ENCODE data around the gene VEGFD. TPM values are rescaled to one million over a fixed set of nuclear protein-coding genes. Genes with fewer than 3 reads are reported as not detected.

VEGFD gene
- total and polyA plus RNA-seq, 11 donors = 0.51 to 20.3 (median 3.6) TPM

DNA sequence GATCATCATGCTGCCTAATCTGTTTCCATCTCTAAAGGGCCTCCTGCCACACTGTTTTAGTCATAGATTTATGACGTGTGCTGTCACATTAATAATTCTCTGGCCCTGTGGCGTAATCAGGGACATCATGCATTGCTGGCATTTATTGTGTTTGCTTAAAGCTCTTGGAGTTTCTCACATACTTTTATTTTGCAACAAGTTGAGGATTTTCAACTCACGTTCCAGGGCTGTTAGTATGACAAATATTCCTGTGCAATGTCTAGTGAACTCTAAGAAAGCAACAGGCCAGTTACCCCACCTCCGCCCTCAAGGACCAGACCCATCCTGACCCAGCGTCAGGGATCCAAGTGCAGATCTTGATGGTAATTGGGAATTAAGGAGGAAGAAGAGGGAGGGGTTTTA lies 41.1 kb downstream of the VEGFD start:
- intact Hi-C loops (cut with DNase I) = loop anchor here in 5 of 10 donors (10.0 kb wide), 2 partner anchors 222 to 232 kb away; no protein-coding TSS in a partner anchor

GRCh38 chrX:15340867-15341266 lies 43.3 kb downstream of the VEGFD start:
- Histone ChIP-seq H3K27ac (no peak overlapping the region), H3K36me3 (peaks cover 0 to 4% (median 0%) of the 10 kb centered on the region in 9 donors), H3K4me1 (peaks cover 0 to 10% (median 0%) of the 10 kb centered on the region in 12 donors), H3K9me3 (no peaks in the 10 kb centered on the region), H3K27me3 (peaks cover 0 to 38% (median 0%) of the 10 kb centered on the region in 9 donors), H3K4me3 (no peak overlapping the region)
- 80 to 95% (median 93%) methylated on average over 2 of the region's 2 CpGs for WGBS, 4 donors
- DNase-seq (no peak), ATAC-seq (no peak)
- intact Hi-C loops (cut with DNase I) = loop anchor here in 5 of 10 donors (10.0 kb wide), 2 partner anchors 224 to 234 kb away; no protein-coding TSS in a partner anchor
- no peak for TF ChIP-seq POLR2A (IDR thresholded peaks at IDR 0.05)
- TF ChIP-seq, protein P1, sequence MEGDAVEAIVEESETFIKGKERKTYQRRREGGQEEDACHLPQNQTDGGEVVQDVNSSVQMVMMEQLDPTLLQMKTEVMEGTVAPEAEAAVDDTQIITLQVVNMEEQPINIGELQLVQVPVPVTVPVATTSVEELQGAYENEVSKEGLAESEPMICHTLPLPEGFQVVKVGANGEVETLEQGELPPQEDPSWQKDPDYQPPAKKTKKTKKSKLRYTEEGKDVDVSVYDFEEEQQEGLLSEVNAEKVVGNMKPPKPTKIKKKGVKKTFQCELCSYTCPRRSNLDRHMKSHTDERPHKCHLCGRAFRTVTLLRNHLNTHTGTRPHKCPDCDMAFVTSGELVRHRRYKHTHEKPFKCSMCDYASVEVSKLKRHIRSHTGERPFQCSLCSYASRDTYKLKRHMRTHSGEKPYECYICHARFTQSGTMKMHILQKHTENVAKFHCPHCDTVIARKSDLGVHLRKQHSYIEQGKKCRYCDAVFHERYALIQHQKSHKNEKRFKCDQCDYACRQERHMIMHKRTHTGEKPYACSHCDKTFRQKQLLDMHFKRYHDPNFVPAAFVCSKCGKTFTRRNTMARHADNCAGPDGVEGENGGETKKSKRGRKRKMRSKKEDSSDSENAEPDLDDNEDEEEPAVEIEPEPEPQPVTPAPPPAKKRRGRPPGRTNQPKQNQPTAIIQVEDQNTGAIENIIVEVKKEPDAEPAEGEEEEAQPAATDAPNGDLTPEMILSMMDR (IDR thresholded peaks at IDR 0.05) = no peak

More for the DNA sequence above, 41.1 kb downstream of the VEGFD start:
- 60 to 86% (median 78%) methylated on average over 5 of the region's 5 CpGs for WGBS, 4 donors
- TF ChIP-seq POLR2A (IDR thresholded peaks at IDR 0.05) = no peak
- TF ChIP-seq, protein P1 (IDR thresholded peaks at IDR 0.05) = no peak
- H3K27me3 ChIP-seq = peaks cover 0 to 35% (median 0%) of the 10 kb centered on the region in 9 donors
- H3K4me1 ChIP-seq = no peaks in the 10 kb centered on the region
- no peak for DNase-seq
- peaks cover 0 to 18% (median 0%) of the 10 kb centered on the region in 9 donors for H3K36me3 ChIP-seq
- no peak for ATAC-seq
- H3K9me3 ChIP-seq = no peaks in the 10 kb centered on the region
- H3K4me3 ChIP-seq = no peak overlapping the region
- no peak overlapping the region for H3K27ac ChIP-seq

- Histone ChIP-seq H3K9me3 (peaks cover 0 to 6% (median 0%) of the 10 kb centered on the region in 12 donors), H3K36me3 (peaks cover 0 to 19% (median 7%) of the 10 kb centered on the region in 9 donors), H3K27ac (peak overlapping the region in 11 of 12 donors; percentile 3 to 77 (median 41)), H3K4me1 (peaks cover 0 to 17% (median 6%) of the 10 kb centered on the region in 12 donors), H3K27me3 (peaks cover 0 to 18% (median 0%) of the 10 kb centered on the region in 9 donors), H3K4me3 (peak overlapping the region in 10 of 12 donors; percentile 3 to 96 (median 80))
- ATAC-seq = peak in 2 of 4 donors; percentile 3 to 6
- no peak for DNase-seq
- intact Hi-C loops (cut with DNase I) = loop anchor here in 2 of 10 donors (5.0 kb wide), 1 partner anchor 34 kb away; no protein-coding TSS in a partner anchor
- WGBS, 4 donors = 0 to 36% (median 13%) methylated on average over 10 of the region's 10 CpGs
- TF ChIP-seq POLR2A (IDR thresholded peaks at IDR 0.05) = no peak
- TF ChIP-seq, protein P1 (IDR thresholded peaks at IDR 0.05) = no peak
These were observed 48.2 kb downstream of the VEGFD start for GRCh38 chrX:15336023-15336413.

GRCh38 chrX:15335135-15336022 lies 48.8 kb downstream of the VEGFD start, which contains the start of gene PIGA:
TSS of gene PIGA (minus strand) at chrX:15335523. CDS start at chrX:15331930, 3,593 bp downstream.
- TF ChIP-seq, protein P1 (IDR thresholded peaks at IDR 0.05) = no peak
- TF ChIP-seq POLR2A (IDR thresholded peaks at IDR 0.05) = peak; percentile 68 to 88
- intact Hi-C loops (cut with DNase I) = loop anchor here in 2 of 10 donors (5.0 kb wide), 1 partner anchor 33 kb away; no protein-coding TSS in a partner anchor
- peaks cover 0 to 24% (median 13%) of the 10 kb centered on the region in 9 donors for H3K36me3 ChIP-seq
- H3K4me3 ChIP-seq = peak within 1 kb of the TSS; percentile 54 to 96 (median 80)
- 0 to 45% (median 20%) methylated on average over 38 to 72 of the region's 72 CpGs for WGBS, 4 donors
- peak within 1 kb of the TSS in 11 of 12 donors; percentile 78 to 90 (median 83) for H3K27ac ChIP-seq
- H3K4me1 ChIP-seq = peaks cover 0 to 17% (median 6%) of the 10 kb centered on the region in 12 donors
- peak; percentile 98 to 99 (median 98) for ATAC-seq
- peak; percentile 93 to 97 (median 96) for DNase-seq
- H3K9me3 ChIP-seq = peaks cover 0 to 6% (median 0%) of the 10 kb centered on the region in 12 donors
- H3K27me3 ChIP-seq = peaks cover 0 to 12% (median 0%) of the 10 kb centered on the region in 9 donors

Measured in heart left ventricle (tissue), 16 donors.